HG02642 (cell line): Measurements from ENCODE around the gene IL19.

Experiments
- ATAC-seq: cut with Tn5 transposase; IDR thresholded peaks from one replicate; pipeline ENCODE4 v1.9.1; 2021; ENCODE audit warnings: mild to moderate bottlenecking; ENCODE audit not compliant: unreplicated experiment, poor library complexity

Gene IL19

GRCh38 chr1:206797534-206798383, 27.2 kb downstream of the IL19 start:
- no peak for ATAC-seq

- ATAC-seq = no peak
These were observed 27.9 kb downstream of the IL19 start for GRCh38 chr1:206798384-206798996.

GRCh38 chr1:206799311-206799710, 28.7 kb downstream of the IL19 start:
- ATAC-seq = no peak

GRCh38 chr1:206800411-206800810, 29.8 kb downstream of the IL19 start:
- ATAC-seq = no peak

GRCh38 chr1:206800891-206801290, 30.3 kb downstream of the IL19 start:
- no peak for ATAC-seq

GRCh38 chr1:206801467-206801866, 30.9 kb downstream of the IL19 start:
- ATAC-seq = no peak

- ATAC-seq = no peak
These were observed 31.8 kb downstream of the IL19 start for GRCh38 chr1:206802401-206802800.

GRCh38 chr1:206803221-206803730, 32.7 kb downstream of the IL19 start:
- ATAC-seq = peak; percentile 95

GRCh38 chr1:206804156-206804737, 33.7 kb downstream of the IL19 start:
- no peak for ATAC-seq

GRCh38 chr1:206805357-206805756, 34.8 kb downstream of the IL19 start:
- no peak for ATAC-seq

GRCh38 chr1:206808615-206809014, 38.0 kb downstream of the IL19 start:
- no peak for ATAC-seq

GRCh38 chr1:206809504-206810084, 39.0 kb downstream of the IL19 start:
- ATAC-seq = no peak

GRCh38 chr1:206812471-206812870, 41.9 kb downstream of the IL19 start:
- ATAC-seq = no peak

- ATAC-seq = no peak
These were observed 44.3 kb downstream of the IL19 start for GRCh38 chr1:206814716-206815341.

GRCh38 chr1:206816390-206817287, 46.1 kb downstream of the IL19 start:
- peak; percentile 73 for ATAC-seq

- ATAC-seq = no peak
These were observed 50.9 kb downstream of the IL19 start for GRCh38 chr1:206821493-206821892.

- no peak for ATAC-seq
These were observed 53.2 kb downstream of the IL19 start for GRCh38 chr1:206823727-206824126.

GRCh38 chr1:206824331-206824730, 53.8 kb downstream of the IL19 start:
- ATAC-seq = no peak

GRCh38 chr1:206826394-206826793, 55.8 kb downstream of the IL19 start:
- no peak for ATAC-seq
